HG03135 (cell line): ENCODE measurements around the gene DMRTA1.
"Not testable (repeated sequence)": the region's sequence is repeated elsewhere in the genome, so short reads cannot be mapped to it uniquely, and the experiment has no call there.

Experiments used
- ATAC-seq: cut with Tn5 transposase; IDR thresholded peaks from one replicate; pipeline ENCODE4 v1.9.1; 2021; ENCODE audit warnings: mild to moderate bottlenecking, moderate library complexity; ENCODE audit not compliant: unreplicated experiment

The DMRTA1 gene

DNA sequence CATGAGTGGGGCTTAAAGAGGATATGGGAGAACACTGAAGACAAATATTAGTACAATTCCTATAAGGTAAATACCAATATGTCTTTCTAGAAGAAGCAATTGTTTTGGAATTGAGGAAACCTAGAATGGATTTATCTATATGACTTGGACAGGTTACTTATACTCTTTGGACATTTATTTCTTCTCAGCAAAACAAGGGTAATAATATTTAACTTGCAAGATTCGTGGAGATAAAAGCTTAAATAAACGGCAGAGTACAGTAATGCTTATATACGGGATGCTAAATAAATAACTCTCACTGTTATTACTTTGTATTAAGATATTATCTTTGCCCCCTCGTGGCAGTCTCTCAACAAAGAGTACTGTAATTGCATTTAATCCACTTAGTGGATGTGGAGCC lies 8.6 kb downstream of the DMRTA1 start:
- ATAC-seq, result no peak

DNA sequence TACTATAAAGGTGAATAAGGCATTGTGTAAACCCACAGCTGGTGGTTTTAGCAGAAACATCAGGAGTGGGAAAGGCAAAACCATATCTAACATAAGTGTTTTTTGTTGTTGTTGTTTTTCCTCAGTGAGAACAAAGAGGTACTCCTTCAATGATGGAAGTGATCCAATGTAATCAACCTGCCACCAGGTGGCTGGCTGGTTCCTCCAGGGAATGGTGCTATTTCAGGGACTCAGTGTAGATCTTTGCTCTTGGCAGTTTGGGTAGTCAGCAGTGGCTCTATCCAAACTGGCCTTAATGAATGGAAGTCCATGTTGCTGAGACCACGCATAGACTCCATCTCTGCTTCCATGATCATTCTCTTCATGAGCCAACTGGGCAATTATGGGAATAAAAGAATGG lies 10.8 kb downstream of the DMRTA1 start:
- ATAC-seq, result no peak

GRCh38 chr9:22463205-22463604 lies 16.6 kb downstream of the DMRTA1 start:
- ATAC-seq, result no peak

- peak; percentile 82 for ATAC-seq
Observed at GRCh38 chr9:22469928-22470544, 23.4 kb downstream of the DMRTA1 start.

- no peak for ATAC-seq
Observed at GRCh38 chr9:22481566-22481965, 34.9 kb downstream of the DMRTA1 start.

DNA sequence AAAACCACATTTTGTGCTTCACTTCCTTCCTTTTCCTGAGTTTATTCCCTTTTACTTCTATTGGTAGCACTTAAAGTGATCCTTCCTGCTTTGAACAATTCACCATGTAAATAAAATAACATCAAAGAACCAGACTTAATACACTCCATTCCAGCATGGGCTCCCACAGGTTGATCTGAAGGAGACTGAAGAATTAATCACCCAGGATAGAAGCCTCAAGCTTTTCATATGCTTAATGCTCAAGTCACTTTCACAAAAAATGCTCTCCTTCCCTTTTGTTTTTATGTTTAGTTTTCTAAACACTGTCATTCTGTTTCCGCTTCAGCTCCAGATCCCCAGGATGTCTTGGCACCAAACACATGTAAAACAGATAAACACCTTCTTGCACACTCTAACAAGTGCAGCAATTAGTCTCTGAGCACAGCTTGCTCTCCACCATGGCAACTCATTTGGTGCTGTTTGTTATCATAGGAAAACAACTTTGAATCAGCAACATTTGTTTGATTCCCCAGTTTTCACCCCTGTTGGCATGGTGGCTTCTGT lies 37.0 kb downstream of the DMRTA1 start:
- no peak for ATAC-seq

DNA sequence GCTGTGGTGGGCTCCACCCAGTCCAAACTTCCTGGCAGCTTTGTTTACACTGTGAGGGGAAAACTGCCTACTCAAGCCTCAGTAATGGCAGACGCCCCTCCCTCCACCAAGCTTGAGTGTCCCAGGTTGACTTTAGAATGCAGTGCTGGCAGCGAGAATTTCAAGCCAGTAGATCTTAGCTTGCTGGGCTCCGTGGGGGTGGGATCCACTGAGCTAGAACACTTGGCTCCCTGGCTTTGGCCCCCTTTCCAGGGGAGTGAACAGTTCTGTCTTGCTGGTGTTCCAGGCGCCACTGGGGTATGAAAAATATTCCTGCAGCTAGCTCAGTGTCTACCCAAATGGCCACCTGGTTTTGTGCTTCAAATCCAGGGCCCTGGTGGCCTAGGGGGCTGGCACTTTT lies 49.6 kb downstream of the DMRTA1 start:
- ATAC-seq, result not testable (repeated sequence)
